Amniotic epithelial cell (primary cell): ENCODE measurements around the gene C1orf159.
A peak's percentile ranks its signal among the peaks of the same experiment; 100 is the strongest.
"Not testable (repeated sequence)": the region's sequence is repeated elsewhere in the genome, so short reads cannot be mapped to it uniquely, and the experiment has no call there.

Experiments
- DNase-seq: peaks from one replicate; pipeline ENCODE4 v3.0.0-alpha.2; 2010; ENCODE audit warnings: low read depth

The C1orf159 gene

GRCh38 chr1:1066403-1067283, 49.2 kb downstream of the C1orf159 start:
- DNase-seq = no peak

DNA sequence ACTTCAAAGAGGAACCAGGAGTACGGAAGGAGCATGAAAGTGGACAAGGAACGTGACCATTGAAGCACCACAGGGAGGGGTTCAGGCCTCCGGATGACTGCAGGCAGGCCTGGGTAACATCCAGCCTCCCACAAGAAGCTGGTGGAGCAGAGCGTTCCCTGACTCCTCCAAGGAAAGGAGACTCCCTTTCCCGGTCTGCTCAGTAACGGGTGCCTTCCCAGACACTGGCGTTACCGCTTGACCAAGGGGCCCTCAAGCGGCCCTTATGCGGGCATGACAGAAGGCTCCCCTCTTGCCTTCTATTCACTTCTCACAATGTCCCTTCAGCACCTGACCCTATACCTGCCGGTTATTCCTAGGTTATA, 50.0 kb downstream of the C1orf159 start:
- peak; percentile 37 for DNase-seq

- DNase-seq = no peak
Observed at GRCh38 chr1:1065265-1065939, 50.5 kb downstream of the C1orf159 start.

GRCh38 chr1:1063945-1064831, 51.7 kb downstream of the C1orf159 start:
- peak; percentile 79 for DNase-seq

DNA sequence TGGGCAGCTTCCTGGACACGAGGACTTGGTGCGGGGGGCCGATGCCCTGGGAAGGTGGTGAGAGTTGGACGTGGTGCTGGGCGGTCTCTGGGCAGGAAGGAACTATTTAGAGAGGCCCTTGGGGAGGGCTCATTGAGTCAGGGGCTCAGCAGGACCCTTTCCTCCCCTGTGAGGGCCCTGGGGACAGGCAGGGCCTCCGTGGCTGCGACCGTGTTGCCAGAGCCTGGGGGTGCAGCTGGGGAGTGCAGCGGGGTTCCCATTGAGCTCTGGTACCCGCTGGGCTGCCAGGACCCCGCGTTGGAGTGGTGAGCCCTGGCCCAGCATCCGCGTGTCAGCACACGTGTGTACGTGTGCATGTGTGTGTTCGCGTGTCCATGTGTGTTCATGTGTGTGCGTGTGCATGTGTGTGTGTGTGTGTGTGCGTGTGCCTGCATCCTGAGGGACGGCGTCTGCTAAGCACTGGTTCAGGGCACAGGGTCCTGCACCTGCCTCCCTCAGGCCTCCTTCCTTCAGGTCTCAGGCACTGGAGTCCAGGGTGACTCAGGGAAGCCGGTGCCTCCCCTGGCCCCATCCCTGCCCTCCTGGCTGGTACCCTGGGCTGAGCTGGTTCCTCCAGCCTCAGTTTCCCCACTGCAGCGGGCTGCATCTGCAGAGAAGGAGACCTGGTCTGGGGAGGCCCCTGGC, 52.5 kb downstream of the C1orf159 start:
- DNase-seq = no peak

- DNase-seq = no peak
Observed at GRCh38 chr1:1062348-1063163, 53.3 kb downstream of the C1orf159 start.

DNA sequence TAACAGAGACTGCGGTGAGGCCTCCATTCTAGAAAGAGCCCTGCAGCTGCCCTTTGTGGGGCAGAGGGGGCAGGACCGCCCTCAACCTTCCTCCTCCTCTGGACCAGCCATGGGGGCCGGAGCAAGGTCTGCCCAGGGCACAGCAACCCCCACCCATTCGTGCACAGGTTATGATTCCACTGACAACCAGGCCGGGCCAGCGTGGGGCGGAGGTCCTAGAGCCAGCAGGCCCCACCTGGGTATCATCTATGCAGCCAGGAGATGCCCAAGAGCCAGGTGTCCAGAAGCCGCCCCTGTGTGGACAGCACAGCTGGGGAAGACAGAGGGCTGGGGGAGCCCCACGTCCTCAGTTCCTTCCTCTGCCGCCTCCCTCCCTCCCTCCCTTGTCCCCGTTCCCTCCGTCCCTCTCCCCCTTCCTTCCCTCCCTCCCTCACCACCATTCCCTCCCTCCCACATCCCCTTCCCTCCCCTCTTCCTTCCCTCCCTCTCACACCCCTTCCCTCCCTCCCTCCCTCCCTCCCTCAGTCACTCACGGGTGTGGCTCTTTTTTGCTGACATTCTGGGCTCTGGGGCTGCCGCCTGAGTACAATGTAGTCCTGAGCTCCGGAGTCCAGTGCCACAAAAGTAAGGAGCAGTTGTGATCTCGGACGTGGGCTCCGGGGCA, 54.1 kb downstream of the C1orf159 start:
- DNase-seq = no peak

- no peak for DNase-seq
Observed at GRCh38 chr1:1060281-1061000, 55.4 kb downstream of the C1orf159 start.

DNA sequence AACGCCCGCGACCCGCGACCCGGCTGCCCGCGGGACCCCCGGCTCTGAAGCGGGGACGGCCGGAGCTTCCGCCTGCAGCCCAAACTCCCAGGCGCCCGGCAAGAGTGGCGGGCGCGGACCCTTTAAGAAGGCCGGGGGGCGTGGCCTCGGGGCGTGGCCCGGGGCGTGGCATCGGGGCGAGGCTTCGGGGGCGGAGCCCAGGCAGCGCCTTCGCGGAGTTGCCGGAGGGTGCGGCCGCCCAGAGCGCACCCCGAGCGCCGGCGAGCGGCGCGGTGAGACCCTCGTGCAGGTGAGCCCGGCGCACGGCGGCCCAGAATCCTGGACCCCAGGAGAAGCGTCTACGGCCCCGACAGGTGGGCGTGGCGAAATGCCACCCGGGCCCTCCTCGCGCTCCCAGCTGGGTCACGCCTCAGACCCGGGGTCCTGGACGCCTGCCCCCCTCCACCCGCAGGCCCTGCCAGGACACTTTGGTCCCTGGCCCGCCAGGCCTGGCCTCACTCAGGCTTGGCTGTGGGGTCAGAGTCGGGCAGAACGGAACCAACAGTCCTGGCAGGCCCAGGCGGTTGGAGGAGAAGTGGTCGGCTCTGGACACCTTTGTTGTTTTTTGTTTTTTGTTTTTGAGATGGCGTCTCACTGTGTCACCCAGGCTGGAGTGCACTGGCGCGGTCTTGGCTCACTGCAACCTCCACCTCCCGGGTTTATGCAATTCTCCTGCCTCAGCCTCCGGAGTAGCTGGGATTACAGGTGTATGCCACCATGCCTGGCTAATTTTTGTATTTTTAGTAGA, 56.2 kb downstream of the C1orf159 start:
- peak; percentile 41 for DNase-seq

- DNase-seq = no peak
Observed at GRCh38 chr1:1058921-1059493, 56.9 kb downstream of the C1orf159 start.

DNA sequence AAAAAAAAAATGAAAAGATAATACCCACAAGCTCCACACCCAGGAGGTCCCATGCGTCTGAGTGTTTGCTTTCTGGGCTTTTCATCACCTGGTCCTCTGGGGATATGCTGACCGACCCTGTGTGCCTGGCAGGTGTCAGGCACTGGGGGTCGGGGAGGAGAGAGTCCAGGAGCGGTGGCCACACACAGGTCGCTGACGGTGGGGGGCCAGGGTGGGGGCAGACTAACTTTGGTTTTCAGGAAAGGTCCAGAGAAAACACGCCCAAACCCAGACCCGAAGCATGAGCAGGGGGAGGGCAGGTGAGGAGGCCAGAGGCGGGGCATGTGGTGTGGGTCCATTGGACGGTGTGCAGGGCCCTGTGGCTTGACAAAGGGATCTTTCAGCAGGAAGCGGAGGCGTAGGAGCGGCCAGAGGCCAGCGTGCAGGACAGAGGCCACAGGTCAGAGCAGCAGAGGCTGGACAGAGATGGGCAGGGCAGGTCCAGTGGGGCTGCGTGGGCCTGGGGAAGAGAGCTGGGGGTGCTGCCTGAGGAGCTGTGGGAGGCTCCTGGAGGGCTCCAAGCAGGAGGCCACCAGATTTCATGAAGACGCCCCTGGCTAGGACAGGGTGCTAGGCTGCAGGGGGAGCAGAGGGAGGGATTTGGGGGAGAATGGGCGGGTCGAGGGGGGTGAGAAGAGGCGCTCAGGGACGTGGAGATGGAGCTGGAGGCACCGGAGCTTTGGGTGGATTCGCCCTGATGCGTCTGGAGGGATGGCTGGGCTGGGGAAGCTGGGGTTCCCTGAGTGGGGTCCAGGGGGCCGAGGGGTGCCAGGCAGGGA, 57.6 kb downstream of the C1orf159 start:
- no peak for DNase-seq

GRCh38 chr1:1057769-1058087, 58.2 kb downstream of the C1orf159 start:
- not testable (repeated sequence) for DNase-seq

DNA sequence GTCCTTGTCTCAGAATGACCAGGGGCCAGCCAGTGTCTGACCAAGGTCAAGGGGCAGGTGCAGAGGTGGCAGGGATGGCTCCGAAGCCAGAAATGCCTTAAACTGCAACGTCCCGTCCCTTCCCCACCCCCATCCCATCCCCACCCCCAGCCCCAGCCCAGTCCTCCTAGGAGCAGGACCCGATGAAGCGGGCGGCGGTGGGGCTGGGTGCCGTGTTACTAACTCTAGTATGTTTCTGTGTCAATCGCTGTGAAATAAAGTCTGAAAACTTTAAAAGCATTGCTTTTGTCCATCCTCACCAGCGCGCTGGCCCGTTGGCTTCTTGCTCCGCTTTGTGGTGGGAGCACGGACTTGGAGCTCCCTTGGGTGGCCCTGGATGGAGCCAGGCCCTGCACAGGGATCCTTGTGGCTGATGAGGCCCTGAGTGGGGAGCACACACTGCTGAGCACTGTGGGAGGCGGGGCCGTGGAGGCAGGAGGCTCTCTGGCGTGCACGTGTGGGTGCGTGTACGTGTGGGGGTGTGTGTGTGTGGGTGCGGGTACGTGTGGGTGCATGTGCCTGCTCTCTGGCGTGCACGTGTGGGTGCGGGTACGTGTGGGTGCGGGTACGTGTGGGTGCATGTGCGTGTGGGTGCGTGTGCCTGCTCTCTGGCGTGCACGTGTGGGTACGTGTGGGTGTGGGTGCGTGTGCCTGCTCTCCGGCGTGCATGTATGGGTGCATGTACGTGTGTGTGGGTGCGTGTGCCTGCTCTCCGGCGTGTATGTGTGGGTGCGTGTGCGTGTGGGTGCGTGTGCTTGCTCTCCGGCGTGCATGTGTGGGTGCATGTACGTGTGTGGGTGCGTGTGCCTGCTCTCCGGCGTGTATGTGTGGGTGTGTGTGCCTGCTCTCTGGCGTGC, 59.8 kb downstream of the C1orf159 start:
- DNase-seq = no peak

DNA sequence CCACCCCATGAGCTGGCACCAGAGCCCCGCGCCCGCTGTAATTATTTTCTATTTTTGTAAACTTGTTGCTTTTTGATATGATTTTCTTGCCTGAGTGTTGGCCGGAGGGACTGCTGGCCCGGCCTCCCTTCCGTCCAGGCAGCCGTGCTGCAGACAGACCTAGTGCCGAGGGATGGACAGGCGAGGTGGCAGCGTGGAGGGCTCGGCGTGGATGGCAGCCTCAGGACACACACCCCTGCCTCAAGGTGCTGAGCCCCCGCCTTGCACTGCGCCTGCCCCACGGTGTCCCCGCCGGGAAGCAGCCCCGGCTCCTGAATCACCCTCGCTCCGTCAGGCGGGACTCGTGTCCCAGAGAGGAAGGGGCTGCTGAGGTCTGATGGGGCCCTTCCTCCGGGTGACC, 60.9 kb downstream of the C1orf159 start:
- DNase-seq = no peak

DNA sequence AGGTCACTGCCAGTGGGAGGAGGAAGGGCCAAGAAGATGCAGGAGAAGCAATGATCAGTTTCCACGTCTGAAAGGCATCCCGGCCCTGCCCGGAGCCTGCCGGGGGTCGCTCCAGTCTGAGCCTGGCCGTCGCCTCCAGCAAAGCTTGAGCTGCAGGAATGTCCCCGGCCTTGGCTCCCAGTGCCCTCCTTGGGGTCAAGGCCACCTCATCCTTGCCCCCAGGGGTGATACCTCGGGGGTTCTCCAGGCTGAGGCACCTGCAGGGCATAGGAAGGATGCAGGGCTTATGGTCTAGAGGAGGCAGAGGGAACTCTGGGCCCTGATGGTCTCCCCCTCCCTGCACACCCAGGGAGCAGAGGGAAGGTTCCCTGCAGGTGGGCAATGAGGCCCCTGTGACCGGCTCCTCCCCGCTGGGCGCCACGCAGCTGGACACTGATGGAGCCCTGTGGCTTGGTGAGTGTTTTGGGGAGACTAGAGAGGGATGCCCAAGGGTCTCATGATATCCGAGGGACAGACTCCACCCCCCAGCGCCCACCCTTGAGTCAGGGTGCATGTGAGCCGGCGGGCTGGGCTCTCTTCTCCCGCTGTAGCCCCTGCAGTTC, 61.7 kb downstream of the C1orf159 start:
- DNase-seq = no peak

DNA sequence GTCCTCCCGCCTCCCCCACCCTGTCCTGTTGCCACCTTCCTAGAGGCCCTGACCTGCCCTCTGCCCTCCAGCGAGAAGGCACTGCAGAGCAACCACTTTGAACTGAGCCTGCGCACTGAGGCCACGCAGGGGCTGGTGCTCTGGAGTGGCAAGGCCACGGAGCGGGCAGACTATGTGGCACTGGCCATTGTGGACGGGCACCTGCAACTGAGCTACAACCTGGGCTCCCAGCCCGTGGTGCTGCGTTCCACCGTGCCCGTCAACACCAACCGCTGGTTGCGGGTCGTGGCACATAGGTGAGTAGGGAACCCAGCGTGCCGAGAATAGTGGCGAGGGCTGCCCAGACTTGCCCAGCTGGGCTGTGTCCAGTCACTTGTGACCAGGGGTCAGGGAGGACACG, 62.2 kb downstream of the C1orf159 start:
- DNase-seq = no peak
